GM23338 (cell line): ENCODE data around the gene EFCC1.

Experiments used
- EZH2phosphoT487 ChIP-seq: fragments of 200-600 bp; sonication (generic); IDR thresholded peaks from one replicate; pipeline ENCODE4 v1.8.1; 2018; ENCODE audit warnings: antibody characterized with exemption; ENCODE audit not compliant: unreplicated experiment
- JUNB ChIP-seq: IDR thresholded peaks from one replicate; pipeline ENCODE4 v1.6.1; 2016; ENCODE audit warnings: antibody characterized with exemption; ENCODE audit not compliant: unreplicated experiment
- POLR2AphosphoS5 ChIP-seq: IDR thresholded peaks from 2 replicates; pipeline ENCODE4 v1.6.1; 2016; ENCODE audit warnings: antibody characterized with exemption, low read depth
- TF ChIP-seq, protein P1 (sequence below), 2 experiments: fragments of 200-600 bp in 1 of 2; sonication (generic) in 1 of 2; conservative IDR thresholded peaks; 2 replicates each; pipeline versions ENCODE4 v1.5.1 to v1.6.1; 2016 to 2017; ENCODE audit warnings: antibody characterized with exemption in 2 of 2, low read depth in 2 of 2, mild to moderate bottlenecking in 2 of 2, moderate library complexity in 1 of 2

DNA sequence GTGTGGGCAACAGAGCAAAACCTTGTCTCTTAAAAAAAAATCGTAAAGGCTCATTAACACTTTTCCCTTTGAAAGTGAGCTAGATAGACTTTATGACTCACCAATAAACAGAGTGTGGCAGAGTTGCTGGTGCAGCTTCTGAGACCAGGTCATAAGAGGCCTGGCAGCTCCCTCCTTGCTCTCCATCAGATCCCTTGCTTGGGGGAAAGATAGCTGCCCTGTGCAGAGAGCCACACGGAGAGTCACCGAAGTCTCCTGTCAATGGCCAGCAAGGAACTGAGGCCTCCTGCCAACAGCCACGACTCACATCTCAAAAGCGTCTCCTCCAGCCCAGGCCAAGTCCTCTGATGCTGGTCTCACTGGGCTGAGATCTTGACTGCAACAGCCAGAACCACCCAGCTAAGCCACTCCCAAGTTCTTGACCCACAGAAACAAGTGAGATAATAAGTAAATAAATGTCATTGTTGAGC lies 50.8 kb downstream of the EFCC1 start:
- TF ChIP-seq EZH2phosphoT487: no peak
- TF ChIP-seq POLR2AphosphoS5: no peak
- TF ChIP-seq, protein P1, sequence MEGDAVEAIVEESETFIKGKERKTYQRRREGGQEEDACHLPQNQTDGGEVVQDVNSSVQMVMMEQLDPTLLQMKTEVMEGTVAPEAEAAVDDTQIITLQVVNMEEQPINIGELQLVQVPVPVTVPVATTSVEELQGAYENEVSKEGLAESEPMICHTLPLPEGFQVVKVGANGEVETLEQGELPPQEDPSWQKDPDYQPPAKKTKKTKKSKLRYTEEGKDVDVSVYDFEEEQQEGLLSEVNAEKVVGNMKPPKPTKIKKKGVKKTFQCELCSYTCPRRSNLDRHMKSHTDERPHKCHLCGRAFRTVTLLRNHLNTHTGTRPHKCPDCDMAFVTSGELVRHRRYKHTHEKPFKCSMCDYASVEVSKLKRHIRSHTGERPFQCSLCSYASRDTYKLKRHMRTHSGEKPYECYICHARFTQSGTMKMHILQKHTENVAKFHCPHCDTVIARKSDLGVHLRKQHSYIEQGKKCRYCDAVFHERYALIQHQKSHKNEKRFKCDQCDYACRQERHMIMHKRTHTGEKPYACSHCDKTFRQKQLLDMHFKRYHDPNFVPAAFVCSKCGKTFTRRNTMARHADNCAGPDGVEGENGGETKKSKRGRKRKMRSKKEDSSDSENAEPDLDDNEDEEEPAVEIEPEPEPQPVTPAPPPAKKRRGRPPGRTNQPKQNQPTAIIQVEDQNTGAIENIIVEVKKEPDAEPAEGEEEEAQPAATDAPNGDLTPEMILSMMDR (conservative IDR thresholded peaks at IDR 0.05; ENCODE audit: low read depth in 2 of 2): no peak
- no peak for TF ChIP-seq JUNB
